ENCODE results near the gene SEMA4C.

DNA sequence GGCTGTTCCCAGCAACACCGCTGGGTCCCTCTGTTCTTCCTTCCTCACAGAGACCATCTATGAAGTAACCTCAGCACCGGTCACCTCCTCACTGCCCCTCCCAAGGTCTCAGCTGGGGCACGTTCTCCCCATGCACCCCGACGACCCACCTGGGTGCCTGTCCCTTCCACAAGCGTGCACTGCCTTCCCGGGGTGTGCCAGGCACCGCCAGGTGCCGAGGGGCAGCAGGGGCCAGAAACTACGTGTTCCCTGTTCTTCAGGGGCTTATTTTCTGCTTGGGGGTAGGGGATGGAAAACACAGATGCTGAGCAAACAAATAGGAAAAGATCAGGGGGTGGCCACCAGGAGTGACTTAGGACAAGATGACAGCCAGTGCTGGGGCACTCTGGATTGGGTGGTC is 30.4 kb upstream of the SEMA4C start:
- TF ChIP-seq, protein P1, sequence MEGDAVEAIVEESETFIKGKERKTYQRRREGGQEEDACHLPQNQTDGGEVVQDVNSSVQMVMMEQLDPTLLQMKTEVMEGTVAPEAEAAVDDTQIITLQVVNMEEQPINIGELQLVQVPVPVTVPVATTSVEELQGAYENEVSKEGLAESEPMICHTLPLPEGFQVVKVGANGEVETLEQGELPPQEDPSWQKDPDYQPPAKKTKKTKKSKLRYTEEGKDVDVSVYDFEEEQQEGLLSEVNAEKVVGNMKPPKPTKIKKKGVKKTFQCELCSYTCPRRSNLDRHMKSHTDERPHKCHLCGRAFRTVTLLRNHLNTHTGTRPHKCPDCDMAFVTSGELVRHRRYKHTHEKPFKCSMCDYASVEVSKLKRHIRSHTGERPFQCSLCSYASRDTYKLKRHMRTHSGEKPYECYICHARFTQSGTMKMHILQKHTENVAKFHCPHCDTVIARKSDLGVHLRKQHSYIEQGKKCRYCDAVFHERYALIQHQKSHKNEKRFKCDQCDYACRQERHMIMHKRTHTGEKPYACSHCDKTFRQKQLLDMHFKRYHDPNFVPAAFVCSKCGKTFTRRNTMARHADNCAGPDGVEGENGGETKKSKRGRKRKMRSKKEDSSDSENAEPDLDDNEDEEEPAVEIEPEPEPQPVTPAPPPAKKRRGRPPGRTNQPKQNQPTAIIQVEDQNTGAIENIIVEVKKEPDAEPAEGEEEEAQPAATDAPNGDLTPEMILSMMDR (IDR thresholded peaks at IDR 0.05; ENCODE audit: insufficient read depth, low read length), result no peak
- TF ChIP-seq, protein P2, sequence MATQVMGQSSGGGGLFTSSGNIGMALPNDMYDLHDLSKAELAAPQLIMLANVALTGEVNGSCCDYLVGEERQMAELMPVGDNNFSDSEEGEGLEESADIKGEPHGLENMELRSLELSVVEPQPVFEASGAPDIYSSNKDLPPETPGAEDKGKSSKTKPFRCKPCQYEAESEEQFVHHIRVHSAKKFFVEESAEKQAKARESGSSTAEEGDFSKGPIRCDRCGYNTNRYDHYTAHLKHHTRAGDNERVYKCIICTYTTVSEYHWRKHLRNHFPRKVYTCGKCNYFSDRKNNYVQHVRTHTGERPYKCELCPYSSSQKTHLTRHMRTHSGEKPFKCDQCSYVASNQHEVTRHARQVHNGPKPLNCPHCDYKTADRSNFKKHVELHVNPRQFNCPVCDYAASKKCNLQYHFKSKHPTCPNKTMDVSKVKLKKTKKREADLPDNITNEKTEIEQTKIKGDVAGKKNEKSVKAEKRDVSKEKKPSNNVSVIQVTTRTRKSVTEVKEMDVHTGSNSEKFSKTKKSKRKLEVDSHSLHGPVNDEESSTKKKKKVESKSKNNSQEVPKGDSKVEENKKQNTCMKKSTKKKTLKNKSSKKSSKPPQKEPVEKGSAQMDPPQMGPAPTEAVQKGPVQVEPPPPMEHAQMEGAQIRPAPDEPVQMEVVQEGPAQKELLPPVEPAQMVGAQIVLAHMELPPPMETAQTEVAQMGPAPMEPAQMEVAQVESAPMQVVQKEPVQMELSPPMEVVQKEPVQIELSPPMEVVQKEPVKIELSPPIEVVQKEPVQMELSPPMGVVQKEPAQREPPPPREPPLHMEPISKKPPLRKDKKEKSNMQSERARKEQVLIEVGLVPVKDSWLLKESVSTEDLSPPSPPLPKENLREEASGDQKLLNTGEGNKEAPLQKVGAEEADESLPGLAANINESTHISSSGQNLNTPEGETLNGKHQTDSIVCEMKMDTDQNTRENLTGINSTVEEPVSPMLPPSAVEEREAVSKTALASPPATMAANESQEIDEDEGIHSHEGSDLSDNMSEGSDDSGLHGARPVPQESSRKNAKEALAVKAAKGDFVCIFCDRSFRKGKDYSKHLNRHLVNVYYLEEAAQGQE (IDR thresholded peaks at IDR 0.05; ENCODE audit: insufficient replicate concordance, low read depth), result no peak
- no peak for TF ChIP-seq GABPA (IDR thresholded peaks at IDR 0.05; ENCODE audit: low read depth)
